CD1c-positive myeloid dendritic cell (primary cell): ENCODE measurements around the gene SMIM20.
"Not testable (repeated sequence)": the region's sequence is repeated elsewhere in the genome, so short reads cannot be mapped to it uniquely, and the experiment has no call there.

Experiments used
- DNase-seq: peaks from one replicate; pipeline ENCODE4 v3.0.0-alpha.2; 2016; ENCODE audit errors: extremely low spot score

Gene SMIM20

DNA sequence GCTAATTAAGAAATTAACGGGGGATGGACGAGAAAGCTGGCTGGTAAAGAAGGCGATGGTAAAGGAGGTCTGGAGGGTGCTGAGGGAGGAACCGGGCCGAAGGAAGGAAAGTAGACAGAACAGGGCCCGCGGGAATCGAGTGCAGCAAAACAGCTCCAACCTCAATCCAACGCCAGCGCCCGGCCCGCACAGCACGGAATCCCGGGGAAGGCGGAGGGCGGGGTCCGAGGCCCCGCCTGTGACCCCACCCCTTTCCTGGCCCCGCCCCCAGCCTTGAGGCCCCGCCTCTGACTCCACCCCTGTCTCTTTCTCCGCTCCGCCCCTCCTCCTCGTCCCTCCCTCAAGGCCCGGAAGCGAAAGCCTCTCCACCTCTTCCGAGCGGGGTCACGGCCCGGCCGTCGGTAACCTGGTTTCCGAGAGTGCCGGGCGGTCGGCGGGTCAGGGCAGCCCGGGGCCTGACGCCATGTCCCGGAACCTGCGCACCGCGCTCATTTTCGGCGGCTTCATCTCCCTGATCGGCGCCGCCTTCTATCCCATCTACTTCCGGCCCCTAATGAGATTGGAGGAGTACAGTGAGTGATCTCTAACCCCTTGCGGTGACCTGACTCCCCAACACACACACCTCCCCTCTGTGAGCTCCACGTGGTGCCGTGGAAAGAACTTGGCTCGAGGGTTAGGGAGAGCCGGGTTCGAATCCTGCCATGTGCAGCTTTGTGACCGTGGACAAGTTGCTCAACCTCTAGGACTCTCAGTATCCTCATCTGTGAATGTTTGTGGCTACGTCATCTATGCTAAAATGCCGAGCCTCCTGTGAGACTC lies at the start of gene SMIM20:
Gene SMIM20, plus strand, starts transcription at position 370 of the 819 bp plus-strand sequence. Its CDS starts 94 bp downstream, at position 464.
- DNase-seq = peak; percentile 93

DNA sequence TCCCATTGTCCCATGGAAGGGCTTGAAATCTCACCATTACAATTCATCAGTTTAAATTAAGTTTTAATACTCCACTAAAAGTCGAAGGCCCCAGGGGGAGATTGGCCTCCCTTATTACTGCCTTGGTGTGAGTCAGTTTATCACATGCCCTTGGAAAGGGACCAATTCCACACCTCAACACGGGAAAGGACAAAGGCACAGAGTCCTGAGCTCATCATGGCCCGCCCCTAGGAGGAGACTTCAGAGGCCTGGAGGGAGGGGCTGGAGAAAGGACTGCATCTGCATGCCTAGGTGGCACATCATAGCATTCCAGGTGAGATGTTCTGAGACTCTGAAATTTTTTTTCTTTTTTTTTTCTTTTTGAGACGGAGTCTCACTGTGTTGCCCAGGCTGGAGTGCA lies 48.4 kb upstream of the SMIM20 start:
- no peak for DNase-seq

DNA sequence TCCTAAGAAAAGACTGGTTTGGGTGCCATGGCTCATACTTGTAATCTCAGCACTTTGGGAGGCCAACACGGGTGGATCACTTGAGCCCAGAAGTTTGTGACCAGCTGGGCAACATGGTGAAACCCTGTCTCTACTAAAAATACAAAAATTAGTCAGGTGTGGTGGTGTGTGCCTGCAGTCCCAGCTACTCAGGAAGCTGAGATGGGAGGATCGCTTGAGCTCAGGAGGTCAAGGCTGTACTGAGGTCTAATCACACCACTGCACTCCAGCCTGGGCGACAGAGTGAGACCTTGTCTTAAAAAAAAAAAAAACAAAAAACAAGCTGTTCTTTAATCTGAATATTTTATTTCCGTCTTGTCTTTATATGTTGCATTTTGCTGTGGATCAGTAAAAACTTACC lies 47.6 kb upstream of the SMIM20 start:
- not testable (repeated sequence) for DNase-seq

DNA sequence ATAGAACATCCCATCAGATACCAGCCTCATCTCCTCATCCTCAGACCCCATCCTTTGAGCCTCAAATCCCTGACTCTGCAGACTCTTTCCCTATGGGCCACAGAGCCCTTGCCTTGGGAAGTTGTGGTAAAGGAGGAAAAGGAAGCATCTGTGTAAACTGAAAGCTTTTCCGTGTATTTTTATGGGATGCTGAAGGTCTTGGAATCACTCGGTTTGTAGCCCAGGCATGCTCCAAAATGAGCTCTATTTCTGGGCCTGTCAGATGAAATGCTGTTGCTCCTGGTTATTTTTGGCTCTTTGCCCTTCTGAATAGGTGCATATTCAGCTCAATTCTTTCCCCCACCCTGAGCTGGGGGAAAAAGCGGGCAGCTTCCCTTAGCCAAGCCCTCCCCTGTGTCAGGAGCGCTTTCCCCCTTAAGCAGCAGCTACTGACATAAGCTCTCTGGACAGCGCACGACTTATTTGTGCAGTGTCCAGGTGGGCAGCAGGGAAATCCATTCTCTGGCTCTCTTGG lies 46.2 kb upstream of the SMIM20 start:
- DNase-seq = no peak

DNA sequence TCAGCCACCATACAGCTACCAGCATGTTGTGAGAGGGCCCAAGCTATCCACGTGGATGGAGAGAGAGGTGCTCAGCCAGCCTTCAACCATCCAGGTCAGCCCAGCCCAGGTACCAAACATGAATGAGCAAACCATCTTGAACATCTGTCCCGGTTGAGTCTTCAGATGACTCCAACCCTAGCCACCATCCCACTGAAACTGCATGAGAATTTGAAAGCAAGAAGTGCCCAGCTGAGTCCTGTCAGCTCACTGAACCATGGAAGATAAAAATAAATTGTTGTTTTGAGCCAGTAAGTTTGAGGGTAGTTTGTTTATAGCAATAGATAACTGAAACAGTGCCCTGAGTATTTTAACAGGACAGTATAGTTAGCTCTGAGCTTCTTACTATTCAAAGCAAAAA lies 43.9 kb upstream of the SMIM20 start:
- no peak for DNase-seq

- no peak for DNase-seq
Observed at GRCh38 chr4:25872851-25873631, 41.0 kb upstream of the SMIM20 start.

DNA sequence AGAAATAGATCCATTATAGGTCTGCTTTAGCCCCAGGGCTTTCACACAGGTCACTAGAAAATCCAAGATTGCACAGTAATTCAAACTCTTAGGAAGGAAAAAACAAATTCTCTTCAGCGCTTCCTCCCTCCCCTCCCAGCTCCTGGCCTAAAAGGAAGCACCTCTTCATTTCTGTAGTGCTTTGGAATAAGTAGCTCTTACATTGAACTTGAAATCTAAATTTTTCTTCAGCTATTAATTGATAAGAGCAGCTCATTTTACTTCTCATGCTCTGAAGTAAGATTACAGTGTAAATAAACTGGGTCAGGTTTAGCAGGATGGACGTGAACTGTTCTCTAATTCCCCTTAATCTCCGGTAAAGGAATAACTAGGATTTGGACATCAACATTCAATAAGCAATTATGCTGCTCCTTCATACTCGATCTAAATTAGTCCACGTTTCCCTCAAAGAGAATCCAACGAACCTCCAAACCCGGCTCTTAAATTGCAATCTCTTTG lies 40.3 kb upstream of the SMIM20 start:
- DNase-seq = no peak

- DNase-seq = no peak
Observed at GRCh38 chr4:25874655-25875054, 39.4 kb upstream of the SMIM20 start.

DNA sequence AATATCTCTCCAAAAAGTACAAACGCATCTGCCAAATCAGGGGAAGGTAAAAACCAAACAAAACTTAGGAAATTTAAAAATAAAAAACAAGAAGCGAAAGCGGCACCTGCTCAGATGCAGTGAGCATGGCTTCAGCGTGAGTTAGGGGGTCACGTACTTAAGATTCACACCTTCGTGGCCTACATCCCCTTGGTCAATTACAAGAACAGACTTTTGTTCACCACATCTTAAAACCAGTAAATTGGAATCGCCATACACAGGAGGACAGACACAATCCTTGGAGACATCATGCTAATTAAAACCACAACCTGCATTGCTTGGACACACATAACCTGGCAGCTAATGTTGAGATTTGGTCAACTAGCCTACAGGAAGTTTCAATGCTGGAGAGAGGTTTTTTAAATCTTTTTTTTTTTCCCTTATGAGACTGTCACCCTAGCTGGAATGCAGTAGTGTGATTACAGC lies 38.7 kb upstream of the SMIM20 start:
- DNase-seq = no peak

DNA sequence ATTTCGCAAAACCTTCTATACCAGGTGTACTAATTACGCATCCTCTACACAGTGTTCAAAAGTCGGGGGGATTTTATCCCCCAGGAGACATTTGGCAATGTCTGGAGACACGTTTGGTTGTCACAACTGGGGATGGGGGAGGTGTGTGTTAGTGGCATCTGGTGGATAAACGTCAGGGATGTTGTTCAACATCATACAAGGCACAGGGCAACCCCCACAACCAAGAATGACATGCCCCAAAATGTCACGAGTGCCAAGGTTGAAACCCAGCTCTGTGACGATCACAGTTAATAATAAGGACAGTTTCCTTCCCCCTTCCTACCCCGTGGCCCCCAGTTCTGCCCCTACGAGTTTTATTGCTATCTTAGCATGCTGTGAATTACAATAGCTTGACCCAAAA lies 35.3 kb upstream of the SMIM20 start:
- DNase-seq = peak; percentile 18

GRCh38 chr4:25879091-25879584 lies 34.9 kb upstream of the SMIM20 start:
- DNase-seq = no peak

- peak; percentile 48 for DNase-seq
Observed at GRCh38 chr4:25879587-25879986, 34.4 kb upstream of the SMIM20 start.

GRCh38 chr4:25879991-25880651 lies 33.9 kb upstream of the SMIM20 start:
- DNase-seq = peak; percentile 80

- peak; percentile 68 for DNase-seq
Observed at GRCh38 chr4:25881193-25881592, 32.8 kb upstream of the SMIM20 start.

DNA sequence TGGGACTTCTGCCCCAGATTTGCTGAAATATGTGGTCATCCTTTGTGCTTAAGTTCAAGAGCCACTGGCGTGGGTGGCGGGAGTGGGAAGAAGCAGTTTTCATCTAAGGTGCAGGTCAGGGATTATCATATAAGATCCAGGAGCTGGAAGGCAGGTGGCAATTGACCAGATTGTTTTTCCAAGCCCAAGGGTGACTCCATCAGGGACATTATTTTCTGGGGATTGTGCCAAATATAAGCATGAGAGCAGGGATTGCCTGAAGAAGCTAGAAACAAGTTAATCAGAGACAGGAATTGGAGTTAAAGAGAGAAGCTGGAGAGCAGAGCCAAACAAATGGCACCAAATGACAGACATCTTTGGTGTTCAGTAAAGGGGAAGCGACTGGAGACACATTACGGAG lies 31.8 kb upstream of the SMIM20 start:
- DNase-seq = no peak

DNA sequence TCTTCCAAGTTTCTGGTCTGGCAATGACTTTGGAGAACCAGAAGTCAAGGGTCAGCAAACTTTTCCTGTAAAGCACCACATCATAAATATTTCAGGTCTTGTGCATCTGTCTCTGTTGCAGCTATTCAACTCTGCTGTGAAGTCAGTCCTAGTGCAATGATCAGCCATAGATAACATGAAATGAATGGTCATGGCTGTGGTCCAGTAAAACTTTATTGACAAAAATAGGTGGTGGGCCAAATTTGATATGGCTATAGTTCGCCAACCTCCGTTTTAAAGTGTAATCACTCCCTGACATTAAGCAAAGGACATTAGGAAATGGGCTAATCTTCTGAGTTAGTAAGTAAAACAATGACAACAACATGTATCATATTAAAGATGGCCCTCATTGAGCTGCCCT lies 30.5 kb upstream of the SMIM20 start:
- DNase-seq = no peak

- DNase-seq = no peak
Observed at GRCh38 chr4:25884031-25884782, 29.8 kb upstream of the SMIM20 start.

GRCh38 chr4:25888781-25889180 lies 25.2 kb upstream of the SMIM20 start:
- no peak for DNase-seq

GRCh38 chr4:25889589-25890503 lies 24.2 kb upstream of the SMIM20 start:
- no peak for DNase-seq
